ENCODE measurements around the gene TSC22D3.

The TSC22D3 gene

DNA sequence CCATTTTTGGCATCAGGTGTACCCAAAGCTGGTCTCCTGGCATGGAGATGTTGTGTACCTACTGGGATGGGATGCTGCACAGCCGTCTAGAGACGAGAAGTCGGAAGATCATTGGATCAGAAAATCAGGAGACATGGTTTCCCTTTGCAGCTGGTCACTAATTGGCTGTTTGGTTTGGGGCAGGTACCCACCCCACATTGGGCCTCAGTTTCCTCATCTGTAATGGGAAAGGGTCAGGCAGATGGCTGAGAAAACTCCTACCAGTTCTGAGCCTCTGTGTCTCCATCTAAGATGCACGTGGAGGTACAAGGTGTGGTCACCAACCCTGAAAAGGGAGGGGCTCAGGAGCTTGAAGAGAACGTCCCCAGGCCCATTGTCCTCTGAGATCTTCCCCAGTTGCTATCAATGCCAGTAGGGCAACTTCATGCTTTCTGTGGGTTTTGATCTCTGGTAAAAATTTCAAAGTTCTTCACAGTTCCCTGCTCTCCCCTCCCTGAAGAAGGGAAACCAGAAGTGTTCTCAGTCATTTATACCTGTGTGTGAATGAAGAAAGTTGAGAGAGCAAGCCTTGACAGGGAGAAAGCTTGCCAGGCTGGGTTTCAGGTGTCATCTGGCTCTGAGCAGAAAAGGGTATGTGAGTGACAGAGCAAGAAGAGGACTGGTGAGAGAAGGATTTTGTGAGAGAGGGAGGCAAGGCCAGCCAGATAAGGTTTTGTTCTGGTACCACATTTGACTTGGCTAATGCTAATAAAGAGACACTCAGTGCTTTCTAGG lies 15.1 kb downstream of the TSC22D3 start:
- DNase-seq: no peak

DNA sequence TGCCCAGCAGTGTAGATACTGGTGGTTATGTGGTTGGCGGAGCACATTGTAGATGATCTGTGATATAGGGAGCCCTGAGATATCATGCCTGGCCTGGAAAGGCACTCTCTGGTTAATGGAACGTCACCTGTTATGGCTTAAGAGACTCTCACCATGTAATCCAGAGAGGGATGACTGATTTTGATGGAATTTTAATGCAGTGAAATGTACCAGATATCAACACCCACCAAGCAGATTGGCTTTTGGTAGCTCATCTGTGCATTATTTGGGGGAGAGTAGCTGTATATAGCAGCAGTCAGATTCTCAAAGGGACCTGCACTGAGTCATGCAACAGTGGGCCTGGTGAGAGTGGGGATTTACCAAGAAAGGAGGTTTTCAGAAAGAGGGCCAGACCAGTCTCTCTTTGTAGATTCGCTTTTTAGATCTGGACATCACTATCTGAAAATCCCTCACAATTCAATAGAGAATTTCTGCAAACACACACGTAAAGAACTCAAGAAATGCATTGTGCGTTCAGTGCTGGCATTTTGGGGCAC lies 17.3 kb downstream of the TSC22D3 start:
- DNase-seq: no peak

DNA sequence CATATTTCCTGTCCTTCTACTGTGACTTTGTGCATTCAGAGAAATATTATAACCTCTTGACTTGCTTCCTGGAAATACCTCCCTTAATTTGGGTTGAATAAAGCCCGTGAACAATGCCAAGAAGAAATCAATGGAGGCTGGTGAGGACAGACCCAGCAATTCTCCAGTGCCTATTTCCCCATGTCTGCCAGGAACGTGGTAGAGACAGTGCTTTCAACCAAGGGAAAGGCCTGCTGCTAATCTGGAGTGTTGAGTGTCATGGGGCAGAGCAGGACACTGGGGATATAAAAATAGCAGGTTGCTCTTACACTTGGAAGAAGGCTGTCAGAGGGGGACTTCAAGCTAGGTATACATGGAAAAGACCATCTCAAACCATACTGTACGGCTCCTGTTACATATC lies 19.9 kb downstream of the TSC22D3 start:
- no peak for DNase-seq

DNA sequence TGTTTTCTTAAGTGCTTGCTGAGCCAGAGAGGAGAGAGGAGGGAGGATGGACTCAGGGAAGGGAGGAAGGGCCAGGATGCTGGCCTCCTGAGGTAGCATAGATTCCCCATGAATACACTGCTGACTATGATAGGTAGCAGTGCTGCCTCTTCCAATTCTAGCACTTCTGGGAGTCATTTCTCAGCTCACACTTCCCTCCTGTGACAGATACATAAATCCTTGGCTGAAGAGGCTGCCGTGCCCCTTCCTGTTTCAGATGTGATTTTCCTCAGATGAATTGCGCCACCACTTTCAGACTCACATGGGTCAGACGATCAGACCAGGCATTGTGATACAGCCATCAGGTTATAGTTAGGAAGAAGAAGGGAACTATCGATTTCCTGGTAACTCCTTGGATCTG lies 22.4 kb downstream of the TSC22D3 start:
- no peak for DNase-seq

DNA sequence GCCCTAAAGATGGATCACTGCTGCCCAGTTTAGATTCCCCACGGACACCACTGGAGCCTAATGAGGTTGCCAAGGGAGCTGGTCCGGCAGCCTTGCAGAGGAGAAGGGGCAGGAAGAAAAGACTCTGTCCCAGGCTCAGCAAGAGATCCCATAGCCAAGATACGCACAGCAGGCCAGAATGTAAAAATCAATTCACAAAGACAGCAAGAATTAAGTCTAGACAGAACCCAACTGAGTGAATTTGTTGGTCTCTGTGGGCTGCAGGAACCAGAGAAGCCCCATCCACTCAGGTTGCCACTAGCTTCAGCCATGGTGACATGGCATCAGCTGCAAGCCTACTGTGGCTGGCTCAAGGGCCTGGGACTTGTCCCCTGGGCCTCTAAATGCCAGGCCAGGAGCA lies 22.9 kb downstream of the TSC22D3 start:
- DNase-seq: no peak

DNA sequence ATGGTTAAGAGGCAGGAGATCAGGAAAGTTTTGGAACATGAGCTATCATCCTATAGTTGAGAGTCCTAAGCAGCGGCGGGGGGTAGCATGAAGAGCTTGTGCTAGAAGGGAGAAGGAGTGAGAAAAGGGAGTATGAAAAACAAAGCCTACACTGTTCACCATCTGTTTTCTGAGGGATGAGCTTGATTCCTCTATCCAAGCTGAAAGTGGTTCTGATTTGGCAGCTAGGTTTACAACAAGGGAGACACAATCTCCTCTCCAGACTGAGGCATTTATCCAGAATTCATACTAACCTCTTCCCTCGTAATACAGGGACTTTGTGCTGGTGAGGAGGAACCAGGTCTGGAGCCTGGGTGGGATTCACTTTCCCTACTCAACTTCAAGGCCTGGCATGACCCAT lies 23.5 kb downstream of the TSC22D3 start:
- no peak for DNase-seq

DNA sequence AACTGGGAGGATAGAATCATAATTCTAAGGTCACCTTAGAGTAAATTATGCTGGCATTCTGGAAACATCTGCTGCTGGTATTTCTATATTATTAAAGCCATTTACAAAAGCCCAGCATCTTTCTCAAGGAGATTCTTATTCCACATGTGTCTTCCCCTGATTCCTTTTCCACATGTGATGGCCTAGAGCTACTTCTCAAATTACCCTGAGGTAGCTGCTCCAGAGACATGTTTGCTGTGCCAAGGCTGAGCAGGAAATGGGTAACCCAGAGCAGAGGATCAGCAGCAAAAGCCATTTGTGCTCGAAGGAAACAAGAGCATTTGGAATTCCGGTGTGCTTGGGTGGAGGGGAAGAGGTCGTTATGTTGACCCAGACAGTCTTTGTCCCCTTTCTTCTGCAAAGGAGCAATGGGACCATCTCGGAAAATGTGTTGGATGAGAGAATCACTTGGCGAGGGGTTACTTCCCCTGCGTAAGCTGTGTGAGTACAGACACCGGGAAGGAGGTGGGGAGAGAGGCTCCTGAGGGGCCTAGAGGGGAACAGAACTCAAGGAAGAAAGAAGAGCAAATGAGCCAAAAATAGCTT lies 24.6 kb downstream of the TSC22D3 start:
- DNase-seq: no peak

DNA sequence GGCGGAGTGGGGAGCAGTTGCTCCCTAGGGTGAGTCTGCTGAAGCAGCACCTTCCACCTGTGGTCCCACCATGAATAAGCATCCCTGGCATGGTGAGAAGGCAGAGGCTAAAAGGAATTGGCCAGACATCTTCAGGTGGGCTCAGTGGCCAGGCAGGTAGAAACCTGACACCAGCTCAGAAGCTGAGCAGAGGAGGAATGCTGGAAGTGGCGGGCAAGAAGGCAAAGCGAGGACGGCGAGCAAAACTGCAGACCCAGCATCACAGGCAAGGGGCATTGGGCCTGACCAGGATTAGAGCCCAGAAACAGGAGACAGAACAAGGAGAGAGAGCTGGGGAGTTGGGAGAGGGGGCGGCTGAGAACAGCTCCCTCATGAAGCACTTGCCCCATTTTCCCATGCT lies 25.3 kb downstream of the TSC22D3 start:
- DNase-seq: no peak

DNA sequence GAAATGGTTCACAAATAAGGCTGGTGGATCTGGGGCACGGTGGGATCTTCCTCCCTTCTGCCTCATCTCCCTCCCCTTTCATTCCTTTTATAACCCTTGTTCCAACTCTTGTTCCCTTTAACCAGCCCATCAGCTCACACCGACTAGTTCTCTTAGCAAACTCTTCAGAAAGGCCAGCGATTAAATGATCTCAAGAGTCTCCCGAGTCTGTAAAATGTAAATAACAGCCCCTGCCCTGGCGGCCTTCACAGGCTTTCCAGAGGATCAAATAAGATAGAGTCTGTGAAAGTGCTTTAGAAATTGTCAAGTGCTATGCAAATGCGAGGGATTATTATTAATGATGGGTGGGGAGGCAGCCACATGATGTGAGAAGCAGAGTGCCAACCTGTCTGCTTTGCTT lies 27.1 kb downstream of the TSC22D3 start:
- no peak for DNase-seq

DNA sequence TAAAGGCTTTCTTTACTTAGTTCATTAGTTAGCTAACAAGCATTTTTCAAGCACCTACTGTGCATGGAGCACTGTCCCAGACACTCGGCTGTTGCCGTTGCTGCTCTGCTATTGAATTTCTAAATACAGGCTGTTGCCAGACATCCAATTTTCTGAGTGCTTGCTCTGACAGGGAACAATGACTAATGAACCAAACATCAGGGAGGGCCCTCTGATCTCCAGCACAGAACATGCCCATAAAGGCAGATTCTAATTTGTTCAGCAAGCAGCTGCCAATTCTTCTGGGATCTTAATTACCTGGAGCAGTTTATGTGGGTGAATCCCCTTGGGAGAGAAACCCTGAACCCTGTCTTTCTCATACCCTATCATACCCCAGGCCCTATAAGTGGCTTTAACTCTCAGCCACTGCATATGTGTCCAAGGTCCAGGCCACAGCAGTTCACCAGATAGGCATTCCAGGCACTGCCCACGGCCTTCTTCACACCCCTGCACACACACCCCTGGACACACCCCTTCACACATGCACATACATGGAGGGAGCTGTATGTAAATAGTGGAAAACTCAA lies 27.9 kb downstream of the TSC22D3 start:
- DNase-seq: peak; percentile 36

DNA sequence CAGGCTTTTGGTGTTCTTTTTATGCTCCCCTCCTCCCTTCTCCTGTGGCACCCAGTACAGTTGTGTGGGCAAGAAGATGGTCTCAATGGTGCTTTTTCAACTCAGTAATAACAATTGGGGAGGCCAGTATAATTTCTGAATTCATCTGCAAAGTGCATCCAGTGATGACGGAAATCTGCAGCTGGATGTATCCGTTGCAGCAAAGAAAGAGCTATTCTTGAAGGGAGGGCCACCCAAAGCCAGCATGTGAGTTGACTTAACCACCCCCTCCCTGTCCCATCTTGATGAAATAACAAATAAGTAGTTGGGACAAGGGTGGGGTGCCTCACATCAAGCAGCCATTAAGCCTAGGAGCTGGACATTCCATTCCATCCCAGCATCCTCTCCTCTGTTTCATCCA lies 30.7 kb downstream of the TSC22D3 start:
- DNase-seq: no peak

DNA sequence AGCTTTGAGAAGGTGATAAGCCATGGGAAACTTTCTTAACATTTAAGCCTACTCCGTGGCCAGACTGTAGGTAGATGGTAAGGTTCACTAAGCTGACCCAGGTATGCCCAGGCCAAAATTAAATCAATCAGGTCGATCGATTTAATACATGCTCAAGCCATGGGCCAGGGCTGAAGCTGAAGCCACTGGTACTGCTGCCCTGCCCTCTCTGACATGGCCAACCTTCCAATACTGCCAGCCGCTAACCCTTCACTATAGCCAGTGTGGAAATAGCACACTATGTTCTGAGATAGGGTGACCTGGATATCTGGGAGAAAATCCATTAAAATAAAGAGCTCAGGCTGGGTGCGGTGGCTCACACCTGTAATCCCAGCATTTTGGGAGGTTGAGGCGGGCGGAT lies 31.6 kb downstream of the TSC22D3 start:
- no peak for DNase-seq

DNA sequence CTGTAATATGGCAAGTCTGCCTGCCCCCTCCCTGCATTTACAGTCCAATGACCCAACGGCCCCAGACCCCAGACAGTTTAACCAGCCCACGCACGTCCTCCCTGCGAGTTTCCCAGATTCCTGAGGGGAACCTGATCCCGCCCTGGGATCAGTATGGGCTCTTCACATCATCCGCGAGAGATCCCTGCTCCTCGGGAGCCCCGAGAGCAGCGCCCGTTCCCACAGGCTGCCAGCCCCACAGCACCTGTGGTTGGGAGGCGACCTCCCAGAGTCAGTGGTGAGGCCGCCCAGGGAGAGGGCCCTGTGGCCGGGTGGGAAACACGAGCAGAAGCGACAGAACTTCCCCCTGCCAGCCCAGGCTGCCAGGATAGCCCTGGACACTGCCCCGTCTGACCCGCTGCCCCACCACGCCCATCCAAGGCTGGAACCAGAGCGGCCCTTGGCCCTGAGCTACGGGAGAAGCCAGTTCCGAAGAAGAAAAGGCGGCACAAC lies 32.8 kb downstream of the TSC22D3 start:
- DNase-seq: no peak

DNA sequence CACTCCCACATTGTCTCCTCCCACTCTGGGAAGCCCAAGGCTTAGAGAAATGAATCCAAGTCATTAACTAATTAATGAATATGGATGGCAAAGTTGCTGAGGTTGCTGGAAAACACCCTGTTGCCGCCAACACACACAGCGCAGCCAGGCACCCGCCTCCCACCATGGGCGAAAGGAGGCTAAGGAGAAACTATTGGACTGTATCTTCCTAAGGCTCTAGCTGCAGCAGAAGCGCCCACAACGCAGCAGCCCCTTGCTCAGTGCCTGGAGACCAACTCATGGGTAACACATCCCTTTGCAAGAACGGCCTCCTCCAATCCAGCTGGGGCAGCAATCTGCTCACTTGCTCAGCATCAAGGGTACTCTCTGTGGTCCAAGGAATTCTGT lies 34.2 kb downstream of the TSC22D3 start:
- no peak for DNase-seq

DNA sequence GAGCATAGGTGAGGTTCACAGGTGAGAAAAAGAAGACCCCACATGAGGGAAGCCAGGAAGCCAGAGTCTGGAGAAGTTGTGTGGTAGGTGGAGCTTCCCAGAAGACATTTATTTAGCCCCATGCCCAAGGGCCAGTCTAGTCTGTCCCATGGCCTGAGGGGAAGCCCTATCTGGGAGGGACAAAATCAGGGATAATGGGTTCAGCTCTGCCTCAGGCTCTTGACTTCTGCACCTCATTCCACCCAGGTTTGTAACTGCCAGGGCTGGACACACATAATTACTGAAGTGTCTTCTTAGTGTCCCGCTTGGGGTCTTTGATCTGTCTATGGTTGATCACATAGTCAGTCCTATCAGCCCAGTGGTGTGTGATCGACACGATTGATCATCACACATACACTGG lies 36.0 kb downstream of the TSC22D3 start:
- DNase-seq: no peak

DNA sequence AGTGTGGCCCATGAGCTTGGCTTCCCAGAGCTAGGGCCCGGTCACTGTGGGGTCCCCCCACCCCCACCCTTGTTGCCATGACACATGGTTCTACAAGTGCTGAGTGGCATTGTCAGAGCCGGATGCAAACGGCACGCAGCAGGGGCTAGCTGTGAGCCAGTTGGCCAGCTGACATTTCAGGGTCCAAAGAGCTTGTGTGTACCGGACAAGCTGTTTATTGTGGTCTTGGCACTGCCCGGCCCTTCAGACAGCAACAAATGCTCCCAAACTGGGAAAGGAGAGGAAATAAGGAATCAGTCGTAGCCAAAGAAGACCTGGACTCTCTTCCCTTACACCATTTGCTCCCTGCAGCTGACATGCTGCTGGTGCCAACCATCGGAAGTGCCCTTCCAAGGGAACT lies 36.8 kb downstream of the TSC22D3 start:
- no peak for DNase-seq

DNA sequence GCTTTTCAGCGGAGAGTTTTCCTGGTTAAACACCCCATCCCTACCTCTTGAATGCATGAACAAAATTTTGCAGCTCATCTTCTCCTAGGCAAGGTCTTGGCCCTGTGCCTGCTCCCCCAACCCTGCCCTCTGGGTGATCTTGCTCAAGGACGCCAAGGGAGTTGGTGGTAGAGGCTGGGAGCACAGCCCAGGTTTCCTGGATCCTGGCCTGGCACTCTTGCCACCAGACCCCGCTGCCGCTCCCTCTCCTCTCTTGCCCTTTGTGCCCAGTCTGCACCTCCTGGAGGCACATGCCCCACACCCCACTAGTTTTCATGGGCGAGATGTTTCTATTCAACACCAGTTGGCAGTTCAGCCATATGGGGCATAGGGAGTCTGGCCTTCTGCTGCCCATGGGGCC lies 37.3 kb downstream of the TSC22D3 start:
- no peak for DNase-seq

DNA sequence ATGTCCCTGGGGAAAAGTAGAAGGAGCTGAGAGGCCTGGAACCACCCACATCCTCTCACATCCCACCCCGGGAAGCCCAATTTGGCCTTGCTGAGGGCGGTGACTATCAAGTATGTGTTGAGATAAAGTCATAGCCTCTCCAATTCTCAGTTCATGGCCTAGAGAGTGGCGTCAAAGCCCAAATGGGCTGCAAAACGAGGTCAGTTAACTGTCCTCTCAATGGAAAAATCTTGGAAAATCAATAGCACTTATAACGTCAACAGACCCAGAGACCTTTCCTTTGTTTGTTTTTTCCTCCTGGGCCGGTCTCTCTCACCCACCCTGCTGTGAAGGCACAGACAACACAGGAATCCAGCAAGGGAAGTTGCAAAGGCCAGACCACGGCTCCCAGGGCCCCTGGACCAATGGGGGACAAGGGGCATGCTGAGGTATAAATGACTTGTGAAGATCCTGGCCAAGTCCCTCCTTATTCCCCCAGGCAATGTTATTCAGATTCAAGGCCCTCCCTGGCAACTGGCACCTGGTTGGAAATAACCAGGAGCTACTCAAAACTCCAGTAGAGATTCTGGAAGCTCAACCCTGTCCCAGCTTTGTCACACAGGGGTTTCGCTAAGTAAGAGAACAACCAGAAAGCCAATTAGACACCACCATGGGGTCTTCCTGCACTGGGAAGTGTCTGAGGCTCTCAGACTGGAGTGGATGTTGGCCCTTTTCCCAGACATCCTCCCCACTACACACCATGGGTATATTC lies 38.6 kb downstream of the TSC22D3 start:
- DNase-seq: no peak

DNA sequence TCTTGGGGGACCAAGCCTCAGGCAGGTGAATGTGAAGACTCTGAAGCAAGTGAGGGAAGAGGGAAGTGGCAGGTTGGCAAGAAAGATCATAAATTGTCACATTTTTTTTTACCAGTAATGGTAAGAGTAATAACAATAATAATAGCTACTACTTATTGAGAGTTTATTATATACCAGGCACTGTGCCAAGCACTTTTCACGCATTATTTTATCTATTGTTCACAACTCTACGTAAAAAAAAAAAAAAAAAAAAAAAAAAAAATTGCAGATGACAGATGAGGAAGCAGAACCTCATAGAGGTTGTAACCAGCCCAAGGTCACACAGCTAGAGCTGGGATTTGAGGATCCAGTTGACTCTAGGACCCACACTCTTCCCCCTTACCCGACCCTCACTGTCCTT lies 40.9 kb downstream of the TSC22D3 start:
- no peak for DNase-seq

DNA sequence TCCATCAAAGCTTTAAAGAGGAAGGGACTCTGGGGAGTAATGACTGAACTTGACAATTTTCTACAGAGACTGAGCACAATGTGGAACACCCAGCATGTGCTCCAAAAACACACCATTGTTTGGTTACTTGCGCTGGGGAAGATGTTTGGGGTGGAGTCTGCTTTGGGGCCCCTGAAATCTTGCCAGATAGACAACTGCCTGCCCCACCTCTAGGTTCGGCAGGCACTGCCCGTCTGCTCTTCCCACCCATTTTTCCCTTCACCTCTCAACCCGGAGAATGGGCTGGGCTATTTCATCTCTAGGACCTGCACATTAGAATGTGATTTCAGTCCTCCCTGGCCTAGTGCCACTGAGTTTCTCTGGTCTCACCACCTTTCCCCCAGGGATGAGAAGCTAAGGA lies 41.9 kb downstream of the TSC22D3 start:
- no peak for DNase-seq

DNA sequence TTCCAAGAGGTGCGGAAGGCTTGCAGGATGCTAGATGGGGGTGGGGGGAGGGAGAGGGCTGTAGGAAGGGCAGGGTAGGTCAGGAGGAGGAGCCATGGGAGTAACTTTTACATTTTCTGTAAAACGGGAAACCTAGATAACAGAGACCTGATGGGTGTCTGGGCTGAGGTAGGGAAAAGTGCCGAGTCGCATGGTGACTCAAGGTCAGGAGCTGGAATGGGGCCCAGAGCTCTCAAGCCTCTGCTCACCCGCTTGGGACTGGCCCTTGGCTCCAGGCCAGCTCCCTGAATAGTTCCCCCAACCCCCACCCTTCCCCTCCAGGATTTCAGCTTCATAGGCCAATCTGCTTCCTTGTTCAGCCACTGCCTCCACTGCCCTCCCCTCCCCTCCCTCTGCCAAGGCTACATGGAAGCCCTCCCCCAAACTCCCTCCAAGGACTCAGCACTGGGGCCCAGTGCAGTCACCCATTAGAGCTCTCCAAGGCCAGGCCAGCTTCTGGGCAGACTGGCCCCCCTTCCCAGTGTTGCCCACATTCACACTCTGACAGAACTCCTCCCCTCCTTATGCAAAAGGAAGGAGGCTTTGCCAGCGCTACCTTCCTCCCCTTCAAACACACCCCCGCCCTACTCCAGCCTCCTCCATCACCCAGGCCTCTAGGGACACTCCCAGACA lies 43.6 kb downstream of the TSC22D3 start:
- peak; percentile 79 for DNase-seq

DNA sequence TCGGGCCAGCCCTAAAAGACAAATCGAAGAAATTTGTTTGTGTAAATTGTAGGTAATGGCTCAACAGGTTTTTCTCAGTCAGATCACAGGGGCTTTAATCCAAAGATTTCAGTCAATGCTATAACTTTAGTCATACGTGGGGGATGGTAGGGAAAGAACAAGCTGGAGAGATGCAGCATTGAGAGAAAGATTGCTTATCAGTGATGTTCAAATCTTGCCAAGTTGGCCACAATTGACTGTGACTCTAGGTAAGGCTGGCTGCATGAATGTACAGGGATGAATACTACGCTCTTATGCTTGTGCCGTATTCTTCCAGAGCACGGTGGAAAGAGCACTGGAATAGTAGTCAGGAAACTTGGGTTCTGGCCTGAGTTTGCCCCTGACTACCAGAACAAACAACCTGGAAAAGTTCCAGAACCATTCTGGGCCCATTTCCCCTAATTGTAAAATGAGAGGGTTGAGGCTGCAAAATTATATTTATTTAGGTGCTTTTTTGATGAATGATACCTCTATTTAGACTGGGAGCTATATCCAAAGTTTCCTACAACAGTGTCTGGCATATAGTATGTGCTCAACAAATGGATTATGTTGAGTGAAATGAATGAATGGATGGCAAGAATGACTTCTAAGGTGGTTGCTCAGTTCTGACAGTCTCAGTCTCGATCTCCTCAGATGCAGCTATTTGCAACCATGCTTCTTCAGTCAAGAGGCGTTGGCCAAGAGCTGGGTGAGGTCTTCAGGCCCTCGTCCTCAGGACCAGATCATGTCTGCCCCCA lies 44.4 kb downstream of the TSC22D3 start:
- no peak for DNase-seq

All from NCI-H226 (cell line).